ENCODE data around the gene NFATC2.

- no peak for TF ChIP-seq EZH2phosphoT487 (IDR thresholded peaks at IDR 0.05; ENCODE audit: low read depth, severe bottlenecking, unreplicated experiment)
- no peak for TF ChIP-seq CTCF (IDR thresholded peaks at IDR 0.05; ENCODE audit: poor library complexity)
- no peak for TF ChIP-seq EZH2 (IDR thresholded peaks at IDR 0.05; ENCODE audit: borderline replicate concordance)
Observed at GRCh38 chr20:51569815-51570738, 27.6 kb upstream of the NFATC2 start.
